Hair follicular keratinocyte (primary cell): Measurements from ENCODE around the gene API5. TPM values are rescaled to one million over a fixed set of nuclear protein-coding genes. Genes with fewer than 3 reads are reported as not detected.

ENCODE experiments used
- total RNA-seq: library from RNA; depleted of rRNA; stranded (reverse); fragments of >200 nt; gene quantifications from 2 replicates; pipeline ENCODE4 v1.2.3, GENCODE V29; 2015

The API5 gene
- 80.3 and 126 TPM in 2 replicates for total RNA-seq

GRCh38 chr11:43311791-43312607, at the start of gene API5:
TSS of gene API5 (plus strand) at chr11:43311996. CDS start at chr11:43312128, 132 bp downstream.

GRCh38 chr11:43358801-43359421, 47.1 kb downstream of the API5 start, which contains the start of gene TTC17:
TSS of gene TTC17 (plus strand) at chr11:43358920. CDS start at chr11:43358955, 35 bp downstream.

Other genes starting within 250 kb of the API5 start
- gene TTC17, start 46.9 kb downstream of the API5 start, total RNA-seq = 19.2 and 28.0 TPM in 2 replicates